HG03378 (cell line): ENCODE results near the gene ADAMTS13.

Source experiments
- ATAC-seq: cut with Tn5 transposase; IDR thresholded peaks from one replicate; pipeline ENCODE4 v1.9.1; 2021; ENCODE audit warnings: mild to moderate bottlenecking, moderate library complexity; ENCODE audit not compliant: unreplicated experiment

Gene ADAMTS13

GRCh38 chr9:133505901-133506652, 83.9 kb downstream of the ADAMTS13 start:
- ATAC-seq: no peak

- ATAC-seq: no peak
These were observed 84.5 kb downstream of the ADAMTS13 start for GRCh38 chr9:133506653-133507038.

GRCh38 chr9:133507246-133507965, 85.2 kb downstream of the ADAMTS13 start:
- no peak for ATAC-seq

- no peak for ATAC-seq
These were observed 85.9 kb downstream of the ADAMTS13 start for GRCh38 chr9:133508046-133508445.
